Stimulated activated CD4-positive, alpha-beta T cell treated with anti-CD3 and anti-CD28 coated beads, Interleukin-4, amount 100 ng/mL, for 48 hours (primary cell): ENCODE results near the gene NPL.

Experiments
- DNase-seq, 2 donors: peaks; one replicate each; pipeline ENCODE4 v3.0.0-alpha.2; 2020; ENCODE audit warnings: low read depth in 2 of 2

The NPL gene

DNA sequence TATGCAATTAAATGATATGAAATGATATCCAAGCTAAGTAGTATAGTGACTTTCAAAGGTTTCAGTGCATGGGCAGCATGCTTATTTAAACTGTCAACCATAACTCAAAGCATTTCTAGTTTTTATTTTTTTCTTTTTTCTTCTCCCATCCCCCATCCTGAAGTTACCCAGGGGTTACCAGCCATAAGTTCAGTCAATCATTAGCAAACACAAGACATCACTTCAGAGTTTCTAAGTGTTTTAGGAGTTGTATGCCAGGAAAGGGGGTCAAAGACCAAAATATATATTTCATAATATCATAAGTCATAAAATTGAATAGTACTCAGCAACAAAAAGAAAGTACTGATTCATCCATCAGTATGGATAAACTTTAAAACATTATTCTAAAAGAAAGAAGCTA lies 78.3 kb downstream of the NPL start:
- no peak for DNase-seq

DNA sequence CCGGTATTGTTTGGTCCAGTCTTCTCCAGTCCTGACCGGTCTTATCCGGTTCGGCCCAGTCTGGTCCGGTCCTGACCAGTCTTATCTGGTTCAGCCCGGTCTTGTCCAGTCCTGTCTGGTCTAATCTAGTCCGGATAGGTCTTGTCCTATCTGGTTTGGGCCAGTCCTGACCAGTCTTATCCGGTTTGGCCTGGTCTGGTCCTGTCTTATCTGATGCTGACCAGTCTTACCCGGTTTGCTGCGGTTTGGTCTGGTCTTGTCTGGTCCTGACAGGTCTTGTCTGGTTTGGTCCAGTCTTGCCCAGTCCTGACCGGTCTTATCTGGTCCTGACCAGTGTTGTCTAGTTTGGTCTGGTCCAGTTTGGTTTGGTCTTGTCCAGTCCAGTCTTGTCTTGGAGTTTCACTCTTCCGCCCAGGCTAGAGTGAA lies 79.7 kb downstream of the NPL start:
- no peak for DNase-seq

DNA sequence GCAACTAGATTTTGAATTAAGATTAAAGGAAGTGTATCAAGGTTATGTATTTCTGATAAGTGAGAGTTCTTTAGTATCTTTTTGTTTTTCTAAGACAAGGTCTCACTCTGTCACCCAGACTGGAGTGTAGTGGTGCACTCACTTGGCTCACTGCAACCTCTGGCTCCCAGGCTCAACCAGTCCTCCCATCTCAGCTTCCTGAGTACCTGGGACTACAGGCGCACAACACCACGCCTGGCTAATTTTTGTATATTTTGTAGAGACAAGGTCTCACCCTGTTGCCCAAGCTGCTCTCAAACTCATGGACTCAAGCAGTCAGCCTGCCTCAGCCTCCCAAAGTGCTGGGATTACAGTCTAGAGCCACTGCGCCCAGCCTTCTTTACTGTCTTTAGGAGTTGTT lies 83.3 kb downstream of the NPL start:
- no peak for DNase-seq

DNA sequence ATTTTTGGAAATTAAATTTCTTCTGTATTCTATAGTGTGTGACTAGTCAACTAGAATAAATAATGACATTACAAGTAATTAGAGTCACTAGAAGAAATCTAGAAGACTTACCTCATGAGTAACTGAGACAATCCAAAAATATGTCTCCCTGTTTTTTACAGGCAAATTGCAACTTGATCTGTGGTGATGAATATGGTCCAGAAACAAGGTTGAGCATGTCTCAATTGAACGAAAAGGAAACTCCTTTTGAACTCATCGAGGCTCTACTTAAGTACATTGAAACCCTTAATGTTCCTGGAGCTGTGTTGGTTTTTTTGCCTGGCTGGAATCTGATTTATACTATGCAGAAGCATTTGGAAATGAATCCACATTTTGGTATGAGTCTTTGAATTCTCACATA lies 86.3 kb downstream of the NPL start:
- no peak for DNase-seq

DNA sequence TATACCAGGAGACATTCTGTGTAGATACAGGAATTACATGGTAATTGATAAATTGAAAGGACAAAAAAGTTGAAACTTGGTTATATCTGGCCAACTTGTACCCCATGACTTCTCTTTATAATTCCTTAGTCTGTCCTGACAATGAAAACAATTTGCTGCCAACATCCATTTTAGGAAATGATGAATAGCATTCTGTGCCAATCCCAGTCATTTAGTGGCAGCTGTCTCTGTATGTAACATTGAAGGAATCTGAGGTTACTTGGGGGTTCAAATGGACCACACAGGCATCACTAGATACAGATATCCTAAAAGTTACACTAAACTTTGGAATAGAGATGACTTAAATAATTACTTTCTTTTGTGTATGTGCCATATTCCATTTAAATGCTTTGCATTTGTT lies 87.8 kb downstream of the NPL start:
- no peak for DNase-seq

DNA sequence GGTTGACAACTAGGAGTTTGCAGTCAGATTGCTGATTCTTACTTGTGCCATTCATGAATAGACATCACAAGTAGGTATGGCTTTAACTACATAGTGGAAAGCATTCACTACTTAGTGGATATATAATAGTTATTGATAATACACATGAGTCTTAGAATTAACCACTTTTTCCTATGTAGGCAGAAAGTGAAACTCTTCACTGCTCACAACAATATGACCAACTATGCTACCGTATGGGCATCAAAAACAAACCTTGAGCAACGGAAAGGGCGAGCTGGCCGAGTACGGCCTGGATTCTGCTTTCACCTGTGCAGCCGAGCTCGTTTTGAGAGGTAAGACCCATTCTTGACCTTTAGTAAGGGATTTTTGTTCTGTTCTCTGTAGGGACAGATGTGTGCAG lies 88.3 kb downstream of the NPL start:
- no peak for DNase-seq
